Testis (tissue), 3 donors: ENCODE results near the gene GPR162. TPM values are rescaled to one million over a fixed set of nuclear protein-coding genes. Genes with fewer than 3 reads are reported as not detected.

Experiments
- DNase-seq: peaks from one replicate; pipeline ENCODE4 v3.0.0-alpha.2; 2019
- H3K27ac ChIP-seq, 2 donors: fragments of 200-600 bp; sonication (generic); one replicate each; pipeline ENCODE4 v1.5.1; 2019
- H3K27me3 ChIP-seq: fragments of 200-600 bp; sonication (generic); one replicate; pipeline ENCODE4 v1.5.1; 2019
- H3K36me3 ChIP-seq: fragments of 200-600 bp; sonication (generic); one replicate; pipeline ENCODE4 v1.5.1; 2017; ENCODE audit warnings: low read depth; ENCODE audit errors: missing control alignments
- H3K4me1 ChIP-seq: fragments of 200-600 bp; sonication (generic); one replicate; pipeline ENCODE4 v1.5.1; 2019
- H3K4me3 ChIP-seq, 2 donors: fragments of 200-600 bp; sonication (generic); one replicate each; pipeline ENCODE4 v1.5.1; 2017 to 2019
- H3K9me3 ChIP-seq: fragments of 200-600 bp; sonication (generic); one replicate; pipeline ENCODE4 v1.5.1; 2017
- POLR2A ChIP-seq: fragments of 450-650 bp; IDR thresholded peaks from one replicate; pipeline ENCODE4 v1.6.1; 2017; ENCODE audit warnings: antibody characterized with exemption, mild to moderate bottlenecking, moderate library complexity
- WGBS, 2 donors: methylation state at CpG; one replicate each; pipeline ENCODE4 v1.1.5; 2018; 5-methylcytosine and 5-hydroxymethylcytosine counted together
- intact Hi-C: fragments of 100-400 bp; cut with DNase I; formaldehyde crosslinking; loops from one replicate; pipeline ENCODE4 v1.15.1; 2023; ENCODE audit warnings: low total_unique reads
- polyA plus RNA-seq: library from polyadenylated mRNA; stranded (reverse); fragments of 350-450 nt; fragmentation: Illumina TruSeq; extraction: RNeasy Lipid Tissue Mini Kit (QIAGEN cat#74804); gene quantifications from one replicate; pipeline ENCODE4 v1.2.3, GENCODE V29; 2014; ENCODE audit warnings: low read depth, low replicate concordance; ENCODE audit not compliant: insufficient read depth
- total RNA-seq, 2 donors: library from RNA; depleted of rRNA; stranded (reverse); fragments of >200 nt; gene quantifications; one replicate each; pipeline ENCODE4 v1.2.3, GENCODE V29; 2016
- TF ChIP-seq, protein P1 (sequence below), 3 experiments: fragments of 450-650 bp in 2 of 3; fragments of 200-600 bp in 1 of 3; sonication (generic) in 1 of 3; IDR thresholded peaks; one replicate each; pipeline ENCODE4 v1.5.1; 2016 to 2019; ENCODE audit warnings: antibody characterized with exemption in 3 of 3, mild to moderate bottlenecking in 2 of 3, moderate library complexity in 1 of 3

Gene GPR162
- total and polyA plus RNA-seq, 3 donors from 2014 or later = 0.94 to 2.2 (median 1.8) TPM

DNA sequence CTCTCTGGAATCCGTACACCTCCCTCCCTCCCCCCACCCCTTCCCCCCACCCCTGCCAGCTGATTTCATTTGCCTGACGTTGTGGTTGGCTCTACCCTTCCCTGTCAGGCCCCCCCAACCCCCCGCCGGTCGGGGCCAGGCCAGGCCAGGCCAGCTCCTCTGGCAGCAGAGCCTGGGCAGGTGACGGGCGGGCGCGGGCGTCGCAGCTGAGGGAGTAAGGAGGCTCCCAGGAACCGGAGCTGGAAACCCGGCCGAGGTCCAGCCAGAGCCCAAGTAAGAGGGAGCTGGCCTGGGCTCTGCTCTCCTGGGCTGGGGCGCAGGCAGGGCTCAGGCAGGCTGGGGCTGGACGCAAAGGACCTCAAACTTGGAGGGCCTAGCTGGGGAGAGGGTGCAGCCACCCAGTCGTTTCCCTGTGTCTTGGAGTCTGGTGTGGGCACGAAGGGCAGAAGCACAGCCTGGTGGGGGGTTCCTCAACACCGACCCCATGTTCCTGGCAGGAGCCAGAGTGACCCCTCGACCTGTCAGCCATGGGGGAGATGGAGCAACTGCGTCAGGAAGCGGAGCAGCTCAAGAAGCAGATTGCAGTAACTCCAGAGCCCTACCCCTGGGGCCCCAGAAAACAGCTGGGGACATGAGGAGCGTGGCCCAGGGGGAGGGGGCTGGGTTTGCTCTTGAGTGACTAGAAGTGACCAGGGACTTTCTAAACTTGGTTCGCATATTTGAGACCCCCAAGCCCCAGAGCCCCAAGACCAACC, 19.3 kb downstream of the GPR162 start, which contains the start of gene GNB3:
Gene GNB3 (plus strand): TSS at position 165 of the 755 bp plus-strand sequence. CDS start 363 bp downstream, at position 528.
- H3K4me3 ChIP-seq = no peak within 1 kb of the TSS
- H3K36me3 ChIP-seq = no peaks in the 10 kb centered on the region
- intact Hi-C loops = no loop called here
- DNase-seq = no peak
- TF ChIP-seq, protein P1, sequence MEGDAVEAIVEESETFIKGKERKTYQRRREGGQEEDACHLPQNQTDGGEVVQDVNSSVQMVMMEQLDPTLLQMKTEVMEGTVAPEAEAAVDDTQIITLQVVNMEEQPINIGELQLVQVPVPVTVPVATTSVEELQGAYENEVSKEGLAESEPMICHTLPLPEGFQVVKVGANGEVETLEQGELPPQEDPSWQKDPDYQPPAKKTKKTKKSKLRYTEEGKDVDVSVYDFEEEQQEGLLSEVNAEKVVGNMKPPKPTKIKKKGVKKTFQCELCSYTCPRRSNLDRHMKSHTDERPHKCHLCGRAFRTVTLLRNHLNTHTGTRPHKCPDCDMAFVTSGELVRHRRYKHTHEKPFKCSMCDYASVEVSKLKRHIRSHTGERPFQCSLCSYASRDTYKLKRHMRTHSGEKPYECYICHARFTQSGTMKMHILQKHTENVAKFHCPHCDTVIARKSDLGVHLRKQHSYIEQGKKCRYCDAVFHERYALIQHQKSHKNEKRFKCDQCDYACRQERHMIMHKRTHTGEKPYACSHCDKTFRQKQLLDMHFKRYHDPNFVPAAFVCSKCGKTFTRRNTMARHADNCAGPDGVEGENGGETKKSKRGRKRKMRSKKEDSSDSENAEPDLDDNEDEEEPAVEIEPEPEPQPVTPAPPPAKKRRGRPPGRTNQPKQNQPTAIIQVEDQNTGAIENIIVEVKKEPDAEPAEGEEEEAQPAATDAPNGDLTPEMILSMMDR (IDR thresholded peaks at IDR 0.05) = no peak
- no peak for TF ChIP-seq POLR2A
- no peak within 1 kb of the TSS for H3K27ac ChIP-seq
- no peaks in the 10 kb centered on the region for H3K9me3 ChIP-seq
- 68 to 81% methylated on average over 12 to 24 of the region's 24 CpGs for WGBS, 2 donors
- H3K4me1 ChIP-seq = no peaks in the 10 kb centered on the region
- no peaks in the 10 kb centered on the region for H3K27me3 ChIP-seq

DNA sequence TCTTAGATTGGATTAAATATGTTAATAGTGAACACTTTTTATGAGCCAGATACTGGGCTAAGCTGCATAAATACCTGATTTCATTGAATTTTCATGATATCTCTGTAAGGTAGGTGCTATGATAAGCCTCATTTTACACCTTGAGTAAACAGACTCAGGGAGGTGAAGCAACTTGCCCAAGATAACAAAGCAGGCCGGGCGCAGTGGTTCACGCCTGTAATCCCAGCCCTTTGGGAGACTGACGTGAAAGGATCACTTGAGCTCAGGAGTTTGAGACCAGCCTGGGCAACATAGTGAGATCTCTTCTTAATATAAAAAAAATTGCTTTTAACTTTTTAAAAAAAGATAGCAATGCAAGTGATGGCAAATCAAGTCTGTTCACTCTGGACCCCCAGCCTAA, 20.5 kb downstream of the GPR162 start:
- DNase-seq = no peak
- WGBS, 2 donors = 90 to 93% methylated on average over 4 of the region's 4 CpGs
- TF ChIP-seq, protein P1 (IDR thresholded peaks at IDR 0.05) = no peak
- TF ChIP-seq POLR2A = no peak
- Histone ChIP-seq H3K27me3 (no peaks in the 10 kb centered on the region), H3K4me3 (no peak overlapping the region), H3K36me3 (no peaks in the 10 kb centered on the region), H3K27ac (no peak overlapping the region), H3K4me1 (no peaks in the 10 kb centered on the region), H3K9me3 (no peaks in the 10 kb centered on the region)
- intact Hi-C loops = no loop called here

DNA sequence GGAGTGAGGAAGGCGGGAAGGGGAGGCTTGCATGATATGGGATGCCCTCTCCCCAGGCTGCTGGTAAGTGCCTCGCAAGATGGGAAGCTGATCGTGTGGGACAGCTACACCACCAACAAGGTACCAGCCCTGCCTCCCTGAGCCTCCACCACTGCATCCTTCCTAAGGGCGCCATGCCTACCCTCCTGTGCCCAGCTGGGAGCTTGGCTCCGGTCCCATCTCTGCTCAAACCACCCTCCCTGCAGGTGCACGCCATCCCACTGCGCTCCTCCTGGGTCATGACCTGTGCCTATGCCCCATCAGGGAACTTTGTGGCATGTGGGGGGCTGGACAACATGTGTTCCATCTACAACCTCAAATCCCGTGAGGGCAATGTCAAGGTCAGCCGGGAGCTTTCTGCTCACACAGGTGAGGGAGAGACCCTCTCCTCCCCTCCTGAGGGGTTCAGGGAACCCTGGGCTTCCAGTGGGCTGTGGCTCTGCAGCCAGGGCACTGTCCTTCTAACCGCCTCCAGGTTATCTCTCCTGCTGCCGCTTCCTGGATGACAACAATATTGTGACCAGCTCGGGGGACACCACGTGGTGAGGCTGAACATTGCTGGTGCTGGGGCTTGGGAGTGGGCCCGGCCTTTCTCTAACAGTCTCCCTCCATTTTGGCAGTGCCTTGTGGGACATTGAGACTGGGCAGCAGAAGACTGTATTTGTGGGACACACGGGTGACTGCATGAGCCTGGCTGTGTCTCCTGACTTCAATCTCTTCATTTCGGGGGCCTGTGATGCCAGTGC, 21.7 kb downstream of the GPR162 start:
- no peaks in the 10 kb centered on the region for H3K4me1 ChIP-seq
- H3K4me3 ChIP-seq = no peak overlapping the region
- no peak overlapping the region for H3K27ac ChIP-seq
- 76% methylated on average over 8 to 16 of the region's 16 CpGs for WGBS, 2 donors
- intact Hi-C loops = no loop called here
- no peaks in the 10 kb centered on the region for H3K27me3 ChIP-seq
- TF ChIP-seq, protein P1 (IDR thresholded peaks at IDR 0.05) = no peak
- no peak for TF ChIP-seq POLR2A
- DNase-seq = no peak
- no peaks in the 10 kb centered on the region for H3K9me3 ChIP-seq
- no peaks in the 10 kb centered on the region for H3K36me3 ChIP-seq

DNA sequence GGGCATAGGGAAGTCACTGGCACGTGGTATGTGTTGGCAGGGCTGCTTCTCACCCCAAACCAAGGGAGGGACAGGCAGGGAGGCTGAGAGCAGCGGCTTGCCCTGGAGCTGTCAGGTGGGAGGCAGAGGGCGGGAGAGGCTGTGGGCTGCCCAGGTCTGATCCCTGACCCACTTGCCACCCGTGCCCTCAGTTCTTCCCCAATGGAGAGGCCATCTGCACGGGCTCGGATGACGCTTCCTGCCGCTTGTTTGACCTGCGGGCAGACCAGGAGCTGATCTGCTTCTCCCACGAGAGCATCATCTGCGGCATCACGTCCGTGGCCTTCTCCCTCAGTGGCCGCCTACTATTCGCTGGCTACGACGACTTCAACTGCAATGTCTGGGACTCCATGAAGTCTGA, 23.8 kb downstream of the GPR162 start:
- DNase-seq = no peak
- H3K27me3 ChIP-seq = no peaks in the 10 kb centered on the region
- no peaks in the 10 kb centered on the region for H3K36me3 ChIP-seq
- no peaks in the 10 kb centered on the region for H3K4me1 ChIP-seq
- TF ChIP-seq, protein P1 (IDR thresholded peaks at IDR 0.05) = no peak
- no peak for TF ChIP-seq POLR2A
- intact Hi-C loops = no loop called here
- WGBS, 2 donors = 84 to 90% methylated on average over 16 to 17 of the region's 17 CpGs
- H3K27ac ChIP-seq = no peak overlapping the region
- H3K9me3 ChIP-seq = no peaks in the 10 kb centered on the region
- H3K4me3 ChIP-seq = no peak overlapping the region
